OCI-LY1 (cell line): ENCODE data around the gene SLC4A8.

Experiments
- H2AFZ ChIP-seq: fragments of 200-600 bp; sonication (generic), shearing (Covaris generic); 2 replicates; pipeline ENCODE4 v1.6.0; 2014; ENCODE audit warnings: antibody characterized with exemption, mild to moderate bottlenecking, low read length
- H3F3A ChIP-seq: fragments of 200-600 bp; sonication (generic), shearing (Covaris generic); 2 replicates; pipeline ENCODE4 v1.6.0; 2014; ENCODE audit warnings: mild to moderate bottlenecking, antibody characterized with exemption, low read length, moderate library complexity; ENCODE audit not compliant: insufficient read depth
- H3K27ac ChIP-seq: fragments of 200-600 bp; sonication (generic); 2 replicates; pipeline ENCODE4 v1.5.1; 2014; ENCODE audit warnings: low read length, mixed run types, mild to moderate bottlenecking, low read depth; ENCODE audit not compliant: poor library complexity, severe bottlenecking
- H3K27me3 ChIP-seq: fragments of 200-600 bp; sonication (generic); 2 replicates; pipeline ENCODE4 v1.6.0; 2014; ENCODE audit warnings: antibody characterized with exemption, mild to moderate bottlenecking, low read length, moderate library complexity; ENCODE audit not compliant: insufficient read depth
- H3K36me3 ChIP-seq: fragments of 200-600 bp; sonication (generic); 2 replicates; pipeline ENCODE4 v1.6.1; 2014; ENCODE audit warnings: mild to moderate bottlenecking, antibody characterized with exemption, low read length, moderate library complexity, mixed read lengths; ENCODE audit not compliant: insufficient read depth
- H3K4me1 ChIP-seq: fragments of 200-600 bp; sonication (generic); 2 replicates; pipeline ENCODE4 v1.5.1; 2014; ENCODE audit warnings: mild to moderate bottlenecking, low read length, moderate library complexity; ENCODE audit not compliant: insufficient read depth, severe bottlenecking
- H3K4me2 ChIP-seq: fragments of 200-600 bp; sonication (generic), shearing (Covaris generic); 2 replicates; pipeline ENCODE4 v1.6.1; 2014; ENCODE audit warnings: low read length
- H3K4me3 ChIP-seq: fragments of 200-600 bp; sonication (generic); 2 replicates; pipeline ENCODE4 v1.5.1; 2014; ENCODE audit warnings: low read length, low read depth, mild to moderate bottlenecking, mixed read lengths; ENCODE audit not compliant: poor library complexity, severe bottlenecking
- H3K79me2 ChIP-seq: fragments of 200-600 bp; shearing (Covaris generic); 2 replicates; pipeline ENCODE4 v1.6.1; 2016; ENCODE audit warnings: mixed run types, low read length, mixed read lengths; ENCODE audit not compliant: insufficient read depth
- H3K9ac ChIP-seq: fragments of 200-600 bp; sonication (generic), shearing (Covaris generic); 2 replicates; pipeline ENCODE4 v1.6.1; 2014; ENCODE audit warnings: mild to moderate bottlenecking, low read length, mixed read lengths
- H3K9me2 ChIP-seq: fragments of 200-600 bp; sonication (generic), shearing (Covaris generic); 2 replicates; pipeline ENCODE4 v1.6.1; 2014; ENCODE audit warnings: low read depth, mild to moderate bottlenecking, low read length, mixed read lengths
- H3K9me3 ChIP-seq: fragments of 200-600 bp; shearing (Covaris generic); 2 replicates; pipeline ENCODE4 v1.6.1; 2014; ENCODE audit warnings: low read length, mixed read lengths
- H4K20me1 ChIP-seq: fragments of 200-600 bp; sonication (generic), shearing (Covaris generic); 2 replicates; pipeline ENCODE4 v1.6.0; 2016; ENCODE audit warnings: mild to moderate bottlenecking, low read length; ENCODE audit not compliant: insufficient read depth
- EZH2 ChIP-seq: fragments of 200-600 bp; sonication (generic), shearing (Covaris generic); IDR thresholded peaks from 2 replicates; pipeline ENCODE4 v1.8.0; 2017; ENCODE audit warnings: borderline replicate concordance, mixed run types, mild to moderate bottlenecking, antibody characterized with exemption, low read length, moderate library complexity, mixed read lengths
- TF ChIP-seq, protein P1 (sequence below): fragments of 200-600 bp; sonication (generic), shearing (Covaris generic); IDR thresholded peaks from 2 replicates; pipeline ENCODE4 v1.5.1; 2017; ENCODE audit warnings: mild to moderate bottlenecking, antibody characterized with exemption, low read length, moderate library complexity, mixed read lengths

The SLC4A8 gene

DNA sequence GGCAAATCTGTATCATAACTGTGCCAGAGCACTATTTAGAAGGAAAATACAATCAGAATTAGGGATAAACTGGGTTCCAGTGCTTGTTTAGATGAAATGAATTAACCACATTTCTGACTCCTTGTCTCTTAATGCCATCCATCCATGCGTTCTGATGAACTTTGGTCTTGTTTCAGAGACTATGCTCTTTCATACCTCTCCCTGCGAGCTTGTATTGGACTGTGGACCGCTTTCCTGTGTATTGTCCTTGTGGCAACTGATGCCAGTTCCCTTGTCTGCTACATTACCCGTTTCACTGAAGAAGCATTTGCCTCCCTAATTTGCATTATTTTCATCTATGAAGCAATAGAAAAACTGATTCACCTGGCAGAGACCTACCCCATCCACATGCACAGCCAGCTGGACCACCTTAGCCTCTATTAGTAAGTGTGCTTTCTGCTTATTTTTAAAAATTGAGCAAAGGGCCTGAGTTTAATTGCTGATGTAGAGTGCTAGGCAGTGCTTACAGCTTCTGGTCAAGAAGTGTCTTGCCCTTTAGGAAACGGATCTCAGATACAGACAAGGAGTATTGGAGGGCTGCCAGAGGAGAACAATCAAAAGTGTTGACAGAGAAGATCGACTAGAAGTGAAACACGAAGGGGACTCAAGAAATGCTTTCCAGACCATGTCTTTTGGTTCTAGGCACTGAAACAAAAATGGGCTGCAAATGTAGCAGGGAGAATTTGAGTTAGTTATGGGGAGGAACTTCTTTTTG, 46.7 kb downstream of the SLC4A8 start:
- TF ChIP-seq EZH2: no peak
- TF ChIP-seq, protein P1, sequence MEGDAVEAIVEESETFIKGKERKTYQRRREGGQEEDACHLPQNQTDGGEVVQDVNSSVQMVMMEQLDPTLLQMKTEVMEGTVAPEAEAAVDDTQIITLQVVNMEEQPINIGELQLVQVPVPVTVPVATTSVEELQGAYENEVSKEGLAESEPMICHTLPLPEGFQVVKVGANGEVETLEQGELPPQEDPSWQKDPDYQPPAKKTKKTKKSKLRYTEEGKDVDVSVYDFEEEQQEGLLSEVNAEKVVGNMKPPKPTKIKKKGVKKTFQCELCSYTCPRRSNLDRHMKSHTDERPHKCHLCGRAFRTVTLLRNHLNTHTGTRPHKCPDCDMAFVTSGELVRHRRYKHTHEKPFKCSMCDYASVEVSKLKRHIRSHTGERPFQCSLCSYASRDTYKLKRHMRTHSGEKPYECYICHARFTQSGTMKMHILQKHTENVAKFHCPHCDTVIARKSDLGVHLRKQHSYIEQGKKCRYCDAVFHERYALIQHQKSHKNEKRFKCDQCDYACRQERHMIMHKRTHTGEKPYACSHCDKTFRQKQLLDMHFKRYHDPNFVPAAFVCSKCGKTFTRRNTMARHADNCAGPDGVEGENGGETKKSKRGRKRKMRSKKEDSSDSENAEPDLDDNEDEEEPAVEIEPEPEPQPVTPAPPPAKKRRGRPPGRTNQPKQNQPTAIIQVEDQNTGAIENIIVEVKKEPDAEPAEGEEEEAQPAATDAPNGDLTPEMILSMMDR: no peak
- no peak overlapping the region for H3K4me3 ChIP-seq
- H3K4me1 ChIP-seq: no peaks in the 10 kb centered on the region
- H3K27ac ChIP-seq: no peak overlapping the region
- no peaks in the 10 kb centered on the region for H3K79me2 ChIP-seq
- H3K27me3 ChIP-seq: no peaks in the 10 kb centered on the region
- H3K9me3 ChIP-seq: no peaks in the 10 kb centered on the region
- no peak overlapping the region for H3K4me2 ChIP-seq
- H2AFZ ChIP-seq: no peak overlapping the region
- H3F3A ChIP-seq: no peaks in the 10 kb centered on the region
- H3K9ac ChIP-seq: no peak overlapping the region
- H4K20me1 ChIP-seq: no peaks in the 10 kb centered on the region
- no peaks in the 10 kb centered on the region for H3K9me2 ChIP-seq
- no peaks in the 10 kb centered on the region for H3K36me3 ChIP-seq

DNA sequence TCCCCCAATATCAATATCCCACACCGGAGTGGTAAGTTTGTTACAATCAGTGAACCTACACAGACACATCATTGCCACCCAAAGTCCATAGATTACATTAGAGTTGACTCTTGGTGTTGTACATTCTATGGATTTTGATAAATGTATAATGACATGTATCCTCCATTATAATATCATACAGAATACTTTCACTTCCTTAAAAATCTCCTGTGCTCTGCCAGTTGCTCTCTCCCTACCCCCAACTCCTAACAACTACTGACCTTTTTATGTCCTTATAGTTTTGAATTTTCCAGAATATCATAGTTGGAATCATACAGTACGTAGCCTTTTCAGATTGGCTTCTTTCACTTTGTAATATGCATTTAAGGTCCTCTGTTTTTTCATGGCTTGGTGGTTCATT, 48.4 kb downstream of the SLC4A8 start:
- H2AFZ ChIP-seq: no peak overlapping the region
- H3K4me1 ChIP-seq: no peaks in the 10 kb centered on the region
- H3K4me2 ChIP-seq: no peak overlapping the region
- no peak overlapping the region for H3K27ac ChIP-seq
- no peaks in the 10 kb centered on the region for H3F3A ChIP-seq
- no peaks in the 10 kb centered on the region for H4K20me1 ChIP-seq
- TF ChIP-seq EZH2: no peak
- TF ChIP-seq, protein P1: no peak
- no peak overlapping the region for H3K9ac ChIP-seq
- H3K79me2 ChIP-seq: no peaks in the 10 kb centered on the region
- H3K4me3 ChIP-seq: no peak overlapping the region
- no peaks in the 10 kb centered on the region for H3K9me2 ChIP-seq
- no peaks in the 10 kb centered on the region for H3K9me3 ChIP-seq
- no peaks in the 10 kb centered on the region for H3K36me3 ChIP-seq
- H3K27me3 ChIP-seq: no peaks in the 10 kb centered on the region

DNA sequence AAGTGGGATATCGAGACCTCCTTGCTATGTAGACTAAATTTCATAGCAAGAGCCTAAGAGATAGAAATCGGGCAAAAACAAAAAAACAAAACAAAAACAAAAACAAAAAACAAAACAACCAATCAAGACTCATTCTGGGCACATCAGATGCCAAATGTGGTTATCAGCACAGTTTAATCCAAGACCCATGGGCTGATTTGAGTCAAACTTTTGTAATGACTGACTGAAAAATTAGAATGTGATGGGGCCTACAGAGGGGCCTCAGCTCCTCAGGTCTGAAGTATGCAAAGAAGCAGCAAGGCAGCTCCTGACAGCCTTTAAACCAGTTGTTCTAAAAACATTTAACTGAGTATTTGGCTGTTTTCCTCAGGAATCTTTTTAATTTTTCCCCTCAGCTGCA, 49.3 kb downstream of the SLC4A8 start:
- H3K27me3 ChIP-seq: no peaks in the 10 kb centered on the region
- no peak overlapping the region for H3K4me2 ChIP-seq
- no peaks in the 10 kb centered on the region for H3K9me2 ChIP-seq
- H2AFZ ChIP-seq: no peak overlapping the region
- H3K79me2 ChIP-seq: no peaks in the 10 kb centered on the region
- no peaks in the 10 kb centered on the region for H3F3A ChIP-seq
- H3K27ac ChIP-seq: no peak overlapping the region
- H4K20me1 ChIP-seq: no peaks in the 10 kb centered on the region
- H3K9me3 ChIP-seq: no peaks in the 10 kb centered on the region
- no peak for TF ChIP-seq EZH2
- TF ChIP-seq, protein P1: no peak
- H3K9ac ChIP-seq: no peak overlapping the region
- H3K36me3 ChIP-seq: no peaks in the 10 kb centered on the region
- H3K4me3 ChIP-seq: no peak overlapping the region
- H3K4me1 ChIP-seq: no peaks in the 10 kb centered on the region
